SK-N-SH treated with all-trans-retinoic acid at 6 μM for 48 hours (cell line): ENCODE results near the gene EGFLAM.

Source experiments
- BACH2 ChIP-seq: fragments of 250-450 bp; sonication (Bioruptor Pico); IDR thresholded peaks from 2 replicates; pipeline ENCODE4 v1.9.0; 2021; ENCODE audit warnings: mild to moderate bottlenecking, borderline replicate concordance
- CREB5 ChIP-seq: fragments of 250-450 bp; sonication (Bioruptor Pico); IDR thresholded peaks from 2 replicates; pipeline ENCODE4 v1.5.1; 2020; ENCODE audit warnings: low read depth, mild to moderate bottlenecking, moderate library complexity
- GLIS3 ChIP-seq: fragments of 250-450 bp; sonication (Bioruptor Pico); IDR thresholded peaks from 2 replicates; pipeline ENCODE4 v1.5.0; 2020; ENCODE audit warnings: mild to moderate bottlenecking, moderate library complexity
- OSR1 ChIP-seq: fragments of 250-450 bp; sonication (Bioruptor Pico); IDR thresholded peaks from 2 replicates; pipeline ENCODE4 v1.8.0; 2022; ENCODE audit warnings: moderate library complexity, mild to moderate bottlenecking, inconsistent platforms
- PATZ1 ChIP-seq: fragments of 250-450 bp; sonication (Bioruptor Pico); IDR thresholded peaks from 2 replicates; pipeline ENCODE4 v1.8.0; 2020; ENCODE audit warnings: mild to moderate bottlenecking, moderate library complexity, borderline replicate concordance
- POU6F1 ChIP-seq: fragments of 250-450 bp; sonication (Bioruptor Pico); IDR thresholded peaks from 2 replicates; pipeline ENCODE4 v1.8.0; 2021; ENCODE audit warnings: low read depth, mild to moderate bottlenecking, moderate library complexity, borderline replicate concordance
- PPARA ChIP-seq: fragments of 250-450 bp; sonication (Bioruptor Pico); IDR thresholded peaks from 2 replicates; pipeline ENCODE4 v1.5.0; 2020; ENCODE audit warnings: mild to moderate bottlenecking, borderline replicate concordance
- RARB ChIP-seq: fragments of 250-450 bp; sonication (Bioruptor Pico); IDR thresholded peaks from 2 replicates; pipeline ENCODE4 v1.8.0; 2021; ENCODE audit warnings: mild to moderate bottlenecking, moderate library complexity
- ZFP3 ChIP-seq: fragments of 250-450 bp; sonication (Bioruptor Pico); IDR thresholded peaks from 2 replicates; pipeline ENCODE4 v1.5.0; 2020; ENCODE audit warnings: mild to moderate bottlenecking, moderate library complexity
- ZFP30 ChIP-seq: fragments of 450-650 bp; formaldehyde crosslinking; IDR thresholded peaks from 2 replicates; pipeline ENCODE4 v1.5.0; 2022; ENCODE audit warnings: mild to moderate bottlenecking, moderate library complexity
- ZNF70 ChIP-seq: fragments of 450-650 bp; formaldehyde crosslinking; IDR thresholded peaks from 2 replicates; pipeline ENCODE4 v1.5.0; 2020; ENCODE audit warnings: mild to moderate bottlenecking, moderate library complexity
- ZNF8 ChIP-seq: fragments of 450-650 bp; formaldehyde crosslinking; IDR thresholded peaks from 2 replicates; pipeline ENCODE4 v1.5.0; 2020; ENCODE audit warnings: mild to moderate bottlenecking, moderate library complexity
- TF ChIP-seq, protein P1 (sequence below): fragments of 250-450 bp; sonication (Bioruptor Pico); IDR thresholded peaks from 2 replicates; pipeline ENCODE4 v1.5.1; 2021; ENCODE audit warnings: mild to moderate bottlenecking, moderate library complexity

DNA sequence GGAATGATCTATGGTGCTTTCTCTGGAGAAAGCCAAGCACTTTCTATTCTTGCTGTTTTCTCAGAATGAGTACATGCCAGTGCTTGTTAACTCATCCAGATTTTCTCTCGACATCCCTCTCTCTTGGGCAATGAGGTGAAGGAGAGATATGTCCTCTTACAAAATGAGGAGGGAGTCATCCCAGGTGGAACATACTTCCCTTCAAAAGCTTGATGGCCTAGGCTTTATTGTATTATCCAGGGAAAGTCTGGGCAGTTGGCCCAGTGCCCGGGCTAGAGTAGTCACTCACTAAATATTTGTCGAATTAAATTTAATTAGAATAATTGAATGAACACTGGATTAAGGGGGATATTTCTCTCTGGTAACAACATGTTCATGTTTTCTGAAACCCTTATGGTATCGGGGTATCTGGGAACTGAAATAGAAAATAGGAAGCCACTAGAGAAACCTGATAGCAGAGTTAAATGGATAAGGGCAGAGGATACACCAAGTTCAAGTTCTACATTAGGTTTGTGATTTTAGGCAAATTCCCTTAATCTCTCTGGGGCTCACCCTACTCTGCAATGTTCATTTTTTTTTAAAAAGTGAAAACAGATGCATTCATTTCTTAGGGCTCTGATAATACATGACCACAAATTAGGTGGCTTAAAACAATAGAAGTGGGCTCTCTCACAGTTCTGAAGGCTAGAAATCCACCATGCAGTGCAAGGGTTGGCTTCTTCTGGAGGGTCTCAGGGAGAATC, 198.5 kb downstream of the EGFLAM start:
- no peak for TF ChIP-seq ZFP3 (CRISPR knock-in tag)
- TF ChIP-seq, protein P1, sequence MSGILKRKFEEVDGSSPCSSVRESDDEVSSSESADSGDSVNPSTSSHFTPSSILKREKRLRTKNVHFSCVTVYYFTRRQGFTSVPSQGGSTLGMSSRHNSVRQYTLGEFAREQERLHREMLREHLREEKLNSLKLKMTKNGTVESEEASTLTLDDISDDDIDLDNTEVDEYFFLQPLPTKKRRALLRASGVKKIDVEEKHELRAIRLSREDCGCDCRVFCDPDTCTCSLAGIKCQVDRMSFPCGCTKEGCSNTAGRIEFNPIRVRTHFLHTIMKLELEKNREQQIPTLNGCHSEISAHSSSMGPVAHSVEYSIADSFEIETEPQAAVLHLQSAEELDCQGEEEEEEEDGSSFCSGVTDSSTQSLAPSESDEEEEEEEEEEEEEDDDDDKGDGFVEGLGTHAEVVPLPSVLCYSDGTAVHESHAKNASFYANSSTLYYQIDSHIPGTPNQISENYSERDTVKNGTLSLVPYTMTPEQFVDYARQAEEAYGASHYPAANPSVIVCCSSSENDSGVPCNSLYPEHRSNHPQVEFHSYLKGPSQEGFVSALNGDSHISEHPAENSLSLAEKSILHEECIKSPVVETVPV (CRISPR knock-in tag): 0 out of 2 replicates have a peak, but pooled peaks have one; percentile 64
- 0 out of 2 replicates have a peak, but pooled peaks have one; percentile 72 for TF ChIP-seq POU6F1 (CRISPR knock-in tag)
- no peak for TF ChIP-seq CREB5 (CRISPR knock-in tag)
- no peak for TF ChIP-seq GLIS3 (CRISPR knock-in tag)
- TF ChIP-seq PPARA (CRISPR knock-in tag): no peak
- no peak for TF ChIP-seq ZFP30 (CRISPR knock-in tag)
- 0 out of 2 replicates have a peak, but pooled peaks have one; percentile 23 for TF ChIP-seq PATZ1 (CRISPR knock-in tag)
- no peak for TF ChIP-seq OSR1
- peak; percentile 9; the same call in 1 of the 2 replicates for TF ChIP-seq ZNF8 (CRISPR knock-in tag)
- TF ChIP-seq RARB (CRISPR knock-in tag): no peak
- no peak for TF ChIP-seq ZNF70 (CRISPR knock-in tag)
- no peak for TF ChIP-seq BACH2 (CRISPR knock-in tag)
